ENCODE results near the gene CEP290.
A peak's percentile ranks its signal among the peaks of the same experiment; 100 is the strongest.
"Not testable (repeated sequence)": the region's sequence is repeated elsewhere in the genome, so short reads cannot be mapped to it uniquely, and the experiment has no call there.

CEP290 gene

GRCh38 chr12:88035907-88036289, 106.0 kb downstream of the CEP290 start:
- peak; percentile 24 for DNase-seq (ENCODE audit: low read depth)
- H3K4me3 ChIP-seq (ENCODE audit: low read depth, low read length) = peak overlapping the region; percentile 95
- TF ChIP-seq, protein P1, sequence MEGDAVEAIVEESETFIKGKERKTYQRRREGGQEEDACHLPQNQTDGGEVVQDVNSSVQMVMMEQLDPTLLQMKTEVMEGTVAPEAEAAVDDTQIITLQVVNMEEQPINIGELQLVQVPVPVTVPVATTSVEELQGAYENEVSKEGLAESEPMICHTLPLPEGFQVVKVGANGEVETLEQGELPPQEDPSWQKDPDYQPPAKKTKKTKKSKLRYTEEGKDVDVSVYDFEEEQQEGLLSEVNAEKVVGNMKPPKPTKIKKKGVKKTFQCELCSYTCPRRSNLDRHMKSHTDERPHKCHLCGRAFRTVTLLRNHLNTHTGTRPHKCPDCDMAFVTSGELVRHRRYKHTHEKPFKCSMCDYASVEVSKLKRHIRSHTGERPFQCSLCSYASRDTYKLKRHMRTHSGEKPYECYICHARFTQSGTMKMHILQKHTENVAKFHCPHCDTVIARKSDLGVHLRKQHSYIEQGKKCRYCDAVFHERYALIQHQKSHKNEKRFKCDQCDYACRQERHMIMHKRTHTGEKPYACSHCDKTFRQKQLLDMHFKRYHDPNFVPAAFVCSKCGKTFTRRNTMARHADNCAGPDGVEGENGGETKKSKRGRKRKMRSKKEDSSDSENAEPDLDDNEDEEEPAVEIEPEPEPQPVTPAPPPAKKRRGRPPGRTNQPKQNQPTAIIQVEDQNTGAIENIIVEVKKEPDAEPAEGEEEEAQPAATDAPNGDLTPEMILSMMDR (IDR thresholded peaks at IDR 0.05; ENCODE audit: insufficient read depth, low read depth, low read length, missing control alignments) = no peak

DNA sequence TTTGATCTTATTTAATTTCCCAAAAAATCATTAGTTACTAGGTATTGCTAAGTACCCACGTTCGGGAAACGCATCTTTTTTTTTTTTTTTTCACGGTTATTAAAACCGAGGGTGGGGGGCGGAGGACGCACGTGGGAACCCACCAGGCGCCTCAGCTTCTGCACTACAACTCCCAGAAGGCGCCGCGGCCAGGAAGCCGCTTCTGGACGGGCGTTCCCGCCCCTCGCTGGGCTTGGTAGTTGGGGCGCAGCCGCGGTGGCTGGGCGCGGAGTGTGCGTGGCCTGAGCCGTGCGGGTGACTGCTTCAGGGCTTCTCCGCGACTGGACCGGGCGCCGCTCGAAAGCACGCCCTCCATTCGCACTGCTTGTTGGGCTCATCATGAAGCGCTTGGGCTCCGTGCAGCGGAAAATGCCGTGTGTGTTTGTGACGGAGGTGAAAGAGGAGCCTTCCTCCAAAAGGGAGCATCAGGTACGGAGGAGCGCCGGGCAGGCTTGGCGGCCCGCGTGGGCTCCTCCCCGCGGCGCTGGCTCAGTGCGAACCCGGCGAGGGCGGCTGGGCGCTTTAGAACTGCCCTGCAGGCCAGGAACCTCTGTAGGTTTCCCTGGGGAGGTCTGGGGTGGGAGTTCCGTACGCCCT, 106.5 kb downstream of the CEP290 start:
- H3K4me3 ChIP-seq (ENCODE audit: low read depth, low read length) = peak overlapping the region; percentile 95
- TF ChIP-seq, protein P1 (IDR thresholded peaks at IDR 0.05; ENCODE audit: insufficient read depth, low read depth, low read length, missing control alignments) = no peak
- DNase-seq (ENCODE audit: low read depth) = peak; percentile 91

DNA sequence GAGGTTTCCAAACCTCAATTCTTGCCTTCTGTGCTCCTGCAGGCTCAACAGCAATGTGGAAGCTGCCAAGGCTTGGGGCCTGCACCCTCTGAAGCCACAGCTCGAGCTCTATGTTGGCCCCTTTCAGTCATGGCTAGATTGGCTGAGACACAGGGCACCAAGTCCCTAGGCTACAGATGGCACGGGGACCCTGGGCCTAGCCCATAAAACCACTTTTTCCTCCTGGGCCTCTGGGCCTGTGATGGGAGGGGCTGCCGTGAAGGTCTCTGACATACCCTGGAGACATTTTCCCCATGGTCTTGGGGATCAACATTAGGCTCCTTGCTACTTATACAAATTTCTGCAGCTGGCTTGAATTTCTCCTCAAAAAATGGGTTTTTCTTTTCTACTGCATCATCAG, 110.7 kb downstream of the CEP290 start:
- H3K4me3 ChIP-seq (ENCODE audit: low read depth, low read length); DNase-seq (ENCODE audit: low read depth): not testable (repeated sequence)

- H3K4me3 ChIP-seq (ENCODE audit: low read depth, low read length) = no peak within 1 kb of the TSS
- TF ChIP-seq, protein P1 (IDR thresholded peaks at IDR 0.05; ENCODE audit: insufficient read depth, low read depth, low read length, missing control alignments) = no peak
- DNase-seq (ENCODE audit: low read depth) = no peak
Measured at GRCh38 chr12:88029093-88029665, 112.7 kb downstream of the CEP290 start, which contains the start of gene C12orf50. Gene C12orf50 (minus strand): TSS chr12:88029401. CDS start chr12:88026962, 2,439 bp downstream.

DNA sequence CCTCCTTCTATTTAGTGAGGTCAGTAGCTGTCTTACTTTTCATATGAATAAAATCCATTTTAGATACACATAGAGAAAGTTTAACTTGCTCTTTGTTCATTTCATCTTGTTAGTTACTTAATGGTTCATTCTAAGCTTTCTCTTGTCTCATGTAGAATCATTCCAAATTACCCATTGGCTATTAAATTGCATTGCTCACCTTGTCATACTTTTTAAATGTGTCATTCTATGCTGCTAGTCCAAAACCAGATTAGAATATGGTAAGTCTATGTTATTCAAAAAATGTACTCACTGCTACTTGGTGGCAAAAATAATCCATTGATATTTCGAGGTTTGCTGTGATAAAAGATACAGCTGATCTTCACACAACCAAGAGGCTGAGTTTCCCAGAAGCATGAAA, 115.7 kb downstream of the CEP290 start:
- no peak overlapping the region for H3K4me3 ChIP-seq (ENCODE audit: low read depth, low read length)
- TF ChIP-seq, protein P1 (IDR thresholded peaks at IDR 0.05; ENCODE audit: insufficient read depth, low read depth, low read length, missing control alignments) = no peak
- no peak for DNase-seq (ENCODE audit: low read depth)

DNA sequence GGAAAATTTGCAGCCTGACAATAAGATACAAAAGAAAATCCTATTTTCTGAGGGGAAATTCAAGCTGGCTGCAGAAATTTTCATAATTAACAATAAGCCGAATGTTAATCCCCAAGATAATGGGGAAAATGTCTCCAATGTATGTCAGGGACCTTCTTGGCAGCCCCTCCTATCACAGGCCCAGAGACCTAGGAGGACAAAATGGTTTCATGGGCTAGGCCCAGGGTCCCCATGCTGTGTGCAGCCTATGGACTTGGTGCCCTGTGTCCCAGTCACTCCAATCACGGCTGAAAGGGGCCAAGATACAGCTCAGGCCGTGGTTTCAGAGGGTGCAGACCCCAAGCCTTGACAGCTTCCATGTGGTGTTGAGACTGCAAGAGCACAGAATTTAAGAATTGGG, 123.9 kb downstream of the CEP290 start:
- no peak overlapping the region for H3K4me3 ChIP-seq (ENCODE audit: low read depth, low read length)
- TF ChIP-seq, protein P1 (IDR thresholded peaks at IDR 0.05; ENCODE audit: insufficient read depth, low read depth, low read length, missing control alignments) = no peak
- DNase-seq (ENCODE audit: low read depth) = no peak

GRCh38 chr12:88015825-88016224, 126.1 kb downstream of the CEP290 start:
- no peak for DNase-seq (ENCODE audit: low read depth)
- H3K4me3 ChIP-seq (ENCODE audit: low read depth, low read length) = no peak overlapping the region
- TF ChIP-seq, protein P1 (IDR thresholded peaks at IDR 0.05; ENCODE audit: insufficient read depth, low read depth, low read length, missing control alignments) = no peak
